Measurements from ENCODE around the gene RAPGEF1.

GRCh38 chr9:131732061-131732526, 7.8 kb downstream of the RAPGEF1 start:
- TF ChIP-seq CTCF (conservative IDR thresholded peaks at IDR 0.05 in 1 of 2, IDR thresholded peaks at IDR 0.05 in 1 of 2; ENCODE audit: low read depth in 1 of 2, low read length in 2 of 2) (no peak), EZH2 (IDR thresholded peaks at IDR 0.05; ENCODE audit: low read length, missing control alignments) (no peak)

All from fibroblast of lung (primary cell).